Measurements from ENCODE around the gene MED8.
A peak's percentile ranks its signal among the peaks of the same experiment; 100 is the strongest.

The MED8 gene
- 16.2 to 51.8 (median 35.3) reads per million in 17 experiments for total RNA-seq

GRCh38 chr1:43389326-43390313 is at the start of gene MED8, which contains the start of gene SZT2:
Gene MED8, minus strand, starts transcription at chr1:43389800. Its CDS starts 36 bp downstream, at chr1:43389764.
Gene SZT2, plus strand, starts transcription at chr1:43389899. Its CDS starts 70 bp downstream, at chr1:43389969.
- DNase-seq = peak; percentile 97 to 98 (median 98)

GRCh38 chr1:43438953-43439581 is 49.5 kb upstream of the MED8 start:
- no peak for DNase-seq

- no peak for DNase-seq
Observed at GRCh38 chr1:43438576-43438952, 49.0 kb upstream of the MED8 start.

- no peak for DNase-seq
Observed at GRCh38 chr1:43438006-43438405, 48.4 kb upstream of the MED8 start.

GRCh38 chr1:43437031-43437973 is 47.7 kb upstream of the MED8 start:
- DNase-seq = no peak

- no peak for DNase-seq
Observed at GRCh38 chr1:43436371-43436770, 46.8 kb upstream of the MED8 start.

- no peak for DNase-seq
Observed at GRCh38 chr1:43435146-43436145, 45.8 kb upstream of the MED8 start.

- no peak for DNase-seq
Observed at GRCh38 chr1:43434256-43434655, 44.7 kb upstream of the MED8 start.

GRCh38 chr1:43432907-43433306 is 43.3 kb upstream of the MED8 start:
- DNase-seq = no peak

GRCh38 chr1:43432171-43432860 is 42.7 kb upstream of the MED8 start:
- no peak for DNase-seq

- DNase-seq = no peak
Observed at GRCh38 chr1:43431676-43432075, 42.1 kb upstream of the MED8 start.

GRCh38 chr1:43430831-43431230 is 41.2 kb upstream of the MED8 start:
- DNase-seq = no peak

- no peak for DNase-seq
Observed at GRCh38 chr1:43427941-43428340, 38.3 kb upstream of the MED8 start.

GRCh38 chr1:43427524-43427923 is 37.9 kb upstream of the MED8 start:
- DNase-seq = no peak

GRCh38 chr1:43426221-43426620 is 36.6 kb upstream of the MED8 start:
- DNase-seq = no peak

- DNase-seq = no peak
Observed at GRCh38 chr1:43425045-43425444, 35.4 kb upstream of the MED8 start.

GRCh38 chr1:43423672-43424550 is 34.3 kb upstream of the MED8 start:
- no peak for DNase-seq

- no peak for DNase-seq
Observed at GRCh38 chr1:43422995-43423671, 33.5 kb upstream of the MED8 start.
